HepG2 (cell line): Measurements from ENCODE around the gene SLC25A11. TPM values are rescaled to one million over a fixed set of nuclear protein-coding genes. Genes with fewer than 3 reads are reported as not detected.
A peak's percentile ranks its signal among the peaks of the same experiment; 100 is the strongest.

Experiments used
- ATF1 ChIP-seq: IDR thresholded peaks from 2 replicates; pipeline ENCODE4 v1.6.1; 2016; ENCODE audit warnings: mild to moderate bottlenecking, control low read depth
- EED ChIP-seq: sonication (generic); formaldehyde crosslinking; IDR thresholded peaks from 2 replicates; pipeline ENCODE4 v1.5.0; 2020; ENCODE audit warnings: mild to moderate bottlenecking, missing genetic modification reagents
- FOXM1 ChIP-seq: sonication (generic); formaldehyde crosslinking; IDR thresholded peaks from 2 replicates; pipeline ENCODE4 v1.5.0; 2020; ENCODE audit warnings: missing genetic modification reagents
- MEIS1 ChIP-seq: sonication (generic); formaldehyde crosslinking; IDR thresholded peaks from 2 replicates; pipeline ENCODE4 v1.9.0; 2021; ENCODE audit warnings: mild to moderate bottlenecking, missing genetic modification reagents, moderate library complexity, borderline replicate concordance
- NFIB ChIP-seq: sonication (generic); formaldehyde crosslinking; IDR thresholded peaks from 2 replicates; pipeline ENCODE4 v1.9.0; 2021; ENCODE audit warnings: missing genetic modification reagents, mild to moderate bottlenecking, borderline replicate concordance
- SMC3 ChIP-seq: IDR thresholded peaks from 2 replicates; pipeline ENCODE4 v1.6.1; 2011; ENCODE audit warnings: low read length, improper control_type of control experiment
- SNAPC2 ChIP-seq: sonication (generic); formaldehyde crosslinking; IDR thresholded peaks from 2 replicates; pipeline ENCODE4 v1.8.1; 2022; ENCODE audit warnings: mild to moderate bottlenecking, missing genetic modification reagents
- SNRNP70 ChIP-seq: fragments of 200-400 bp; formaldehyde crosslinking; IDR thresholded peaks from 2 replicates; pipeline ENCODE4 v1.6.1; 2017; ENCODE audit warnings: mild to moderate bottlenecking, low read depth, low read length, moderate library complexity
- SP140L ChIP-seq: sonication (generic); formaldehyde crosslinking; IDR thresholded peaks from 2 replicates; pipeline ENCODE4 v1.4.0; 2020; ENCODE audit warnings: missing genetic modification reagents, borderline replicate concordance
- TFAP4 ChIP-seq: sonication (generic); IDR thresholded peaks from 2 replicates; pipeline ENCODE4 v1.6.1; 2016; ENCODE audit warnings: low read depth, borderline replicate concordance
- YY1 ChIP-seq: IDR thresholded peaks from 2 replicates; pipeline ENCODE4 v1.6.1; 2011; ENCODE audit warnings: low read length, low read depth, moderate library complexity, mild to moderate bottlenecking; ENCODE audit not compliant: insufficient read depth, insufficient replicate concordance
- ZGPAT ChIP-seq: IDR thresholded peaks from 2 replicates; pipeline ENCODE4 v1.6.1; 2016; ENCODE audit warnings: mild to moderate bottlenecking
- ZNF710 ChIP-seq: sonication (generic); formaldehyde crosslinking; IDR thresholded peaks from 2 replicates; pipeline ENCODE4 v1.5.0; 2020; ENCODE audit warnings: mild to moderate bottlenecking, missing genetic modification reagents, borderline replicate concordance
- ZNF782 ChIP-seq: sonication (generic); formaldehyde crosslinking; IDR thresholded peaks from 2 replicates; pipeline ENCODE4 v1.4.0; 2020; ENCODE audit warnings: missing genetic modification reagents, mild to moderate bottlenecking, borderline replicate concordance
- polyA plus RNA-seq, 8 experiments: library from polyadenylated mRNA; depleted of rRNA in 3 of 8; stranded (reverse) in 7 of 8; unstranded in 1 of 8; fragments of >200 nt; fragmentation: Illumina TruSeq in 4 of 8; extraction: Trizol in 4 of 8; gene quantifications; 2 replicates each; pipeline versions ENCODE4 v1.2.1 to v1.2.3, GENCODE V29; 2011 to 2016; ENCODE audit warnings: low read depth in 4 of 8, missing spikeins in 1 of 8, mixed read lengths in 1 of 8; ENCODE audit not compliant: insufficient read depth in 1 of 8
- total RNA-seq, 5 experiments: library from RNA; depleted of rRNA; stranded (reverse); fragments of >200 nt; fragmentation: Illumina TruSeq; extraction: Trizol; gene quantifications; 2 replicates each; pipeline ENCODE4 v1.2.3, GENCODE V29; 2016; ENCODE audit warnings: low read depth in 1 of 5
- TF ChIP-seq, protein P1 (sequence below): fragments of 450-650 bp; IDR thresholded peaks from 2 replicates; pipeline ENCODE4 v1.6.1; 2016
- TF ChIP-seq, protein P2 (sequence below): sonication (generic); formaldehyde crosslinking; IDR thresholded peaks from 2 replicates; pipeline ENCODE4 v1.5.0; 2020; ENCODE audit warnings: missing genetic modification reagents
- TF ChIP-seq, protein P3 (sequence below): sonication (generic); formaldehyde crosslinking; IDR thresholded peaks from 2 replicates; pipeline ENCODE4 v1.4.0; 2020; ENCODE audit warnings: missing genetic modification reagents, borderline replicate concordance

SLC25A11 gene
- total and polyA plus RNA-seq, 2 of the 13 experiments (the other 11 are each of a cell fraction or from before 2014, with no cell fraction given), result 35.4 to 47.2 TPM

- TF ChIP-seq, protein P1, sequence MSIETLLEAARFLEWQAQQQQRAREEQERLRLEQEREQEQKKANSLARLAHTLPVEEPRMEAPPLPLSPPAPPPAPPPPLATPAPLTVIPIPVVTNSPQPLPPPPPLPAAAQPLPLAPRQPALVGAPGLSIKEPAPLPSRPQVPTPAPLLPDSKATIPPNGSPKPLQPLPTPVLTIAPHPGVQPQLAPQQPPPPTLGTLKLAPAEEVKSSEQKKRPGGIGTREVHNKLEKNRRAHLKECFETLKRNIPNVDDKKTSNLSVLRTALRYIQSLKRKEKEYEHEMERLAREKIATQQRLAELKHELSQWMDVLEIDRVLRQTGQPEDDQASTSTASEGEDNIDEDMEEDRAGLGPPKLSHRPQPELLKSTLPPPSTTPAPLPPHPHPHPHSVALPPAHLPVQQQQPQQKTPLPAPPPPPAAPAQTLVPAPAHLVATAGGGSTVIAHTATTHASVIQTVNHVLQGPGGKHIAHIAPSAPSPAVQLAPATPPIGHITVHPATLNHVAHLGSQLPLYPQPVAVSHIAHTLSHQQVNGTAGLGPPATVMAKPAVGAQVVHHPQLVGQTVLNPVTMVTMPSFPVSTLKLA, result peak; percentile 55; the same call in 1 of the 2 replicates
- TF ChIP-seq ZGPAT (CRISPR knock-in tag), result 0 out of 2 replicates have a peak, but pooled peaks have one; percentile 26
- no peak for TF ChIP-seq SMC3
- TF ChIP-seq ZNF710, result no peak
- peak; percentile 54; the same call in 1 of the 2 replicates for TF ChIP-seq TFAP4
- TF ChIP-seq ATF1 (CRISPR knock-in tag), result no peak
- 0 out of 2 replicates have a peak, but pooled peaks have one; percentile 47 for TF ChIP-seq SP140L (CRISPR knock-in tag)
- no peak for TF ChIP-seq MEIS1 (CRISPR knock-in tag)
- TF ChIP-seq EED (CRISPR knock-in tag), result no peak
- no peak for TF ChIP-seq SNRNP70
- TF ChIP-seq, protein P2, sequence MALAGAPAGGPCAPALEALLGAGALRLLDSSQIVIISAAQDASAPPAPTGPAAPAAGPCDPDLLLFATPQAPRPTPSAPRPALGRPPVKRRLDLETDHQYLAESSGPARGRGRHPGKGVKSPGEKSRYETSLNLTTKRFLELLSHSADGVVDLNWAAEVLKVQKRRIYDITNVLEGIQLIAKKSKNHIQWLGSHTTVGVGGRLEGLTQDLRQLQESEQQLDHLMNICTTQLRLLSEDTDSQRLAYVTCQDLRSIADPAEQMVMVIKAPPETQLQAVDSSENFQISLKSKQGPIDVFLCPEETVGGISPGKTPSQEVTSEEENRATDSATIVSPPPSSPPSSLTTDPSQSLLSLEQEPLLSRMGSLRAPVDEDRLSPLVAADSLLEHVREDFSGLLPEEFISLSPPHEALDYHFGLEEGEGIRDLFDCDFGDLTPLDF (CRISPR knock-in tag), result peak; percentile 82
- peak; percentile 87 for TF ChIP-seq YY1
- TF ChIP-seq, protein P3, sequence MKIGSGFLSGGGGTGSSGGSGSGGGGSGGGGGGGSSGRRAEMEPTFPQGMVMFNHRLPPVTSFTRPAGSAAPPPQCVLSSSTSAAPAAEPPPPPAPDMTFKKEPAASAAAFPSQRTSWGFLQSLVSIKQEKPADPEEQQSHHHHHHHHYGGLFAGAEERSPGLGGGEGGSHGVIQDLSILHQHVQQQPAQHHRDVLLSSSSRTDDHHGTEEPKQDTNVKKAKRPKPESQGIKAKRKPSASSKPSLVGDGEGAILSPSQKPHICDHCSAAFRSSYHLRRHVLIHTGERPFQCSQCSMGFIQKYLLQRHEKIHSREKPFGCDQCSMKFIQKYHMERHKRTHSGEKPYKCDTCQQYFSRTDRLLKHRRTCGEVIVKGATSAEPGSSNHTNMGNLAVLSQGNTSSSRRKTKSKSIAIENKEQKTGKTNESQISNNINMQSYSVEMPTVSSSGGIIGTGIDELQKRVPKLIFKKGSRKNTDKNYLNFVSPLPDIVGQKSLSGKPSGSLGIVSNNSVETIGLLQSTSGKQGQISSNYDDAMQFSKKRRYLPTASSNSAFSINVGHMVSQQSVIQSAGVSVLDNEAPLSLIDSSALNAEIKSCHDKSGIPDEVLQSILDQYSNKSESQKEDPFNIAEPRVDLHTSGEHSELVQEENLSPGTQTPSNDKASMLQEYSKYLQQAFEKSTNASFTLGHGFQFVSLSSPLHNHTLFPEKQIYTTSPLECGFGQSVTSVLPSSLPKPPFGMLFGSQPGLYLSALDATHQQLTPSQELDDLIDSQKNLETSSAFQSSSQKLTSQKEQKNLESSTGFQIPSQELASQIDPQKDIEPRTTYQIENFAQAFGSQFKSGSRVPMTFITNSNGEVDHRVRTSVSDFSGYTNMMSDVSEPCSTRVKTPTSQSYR (CRISPR knock-in tag), result no peak
- no peak for TF ChIP-seq SNAPC2 (CRISPR knock-in tag)
- TF ChIP-seq NFIB (CRISPR knock-in tag), result no peak
- no peak for TF ChIP-seq FOXM1 (CRISPR knock-in tag)
- no peak for TF ChIP-seq ZNF782 (CRISPR knock-in tag)
Measured at GRCh38 chr17:4939796-4940554, at the start of gene SLC25A11, which contains the start of gene RNF167 (continued).
